Chondrocyte (in vitro differentiated cells): Measurements from ENCODE around the gene GRHL3. TPM values are rescaled to one million over a fixed set of nuclear protein-coding genes. Genes with fewer than 3 reads are reported as not detected.
A peak's percentile ranks its signal among the peaks of the same experiment; 100 is the strongest.

ENCODE experiments used
- DNase-seq: peaks from one replicate; pipeline ENCODE4 v3.0.0; 2021; ENCODE audit warnings: mixed read lengths, low spot score
- H3K27ac Mint-ChIP-seq: one replicate; pipeline ENCODE4 v1.8.0; 2021; ENCODE audit warnings: mild to moderate bottlenecking, moderate library complexity, mixed read lengths; ENCODE audit not compliant: unreplicated experiment
- H3K27me3 Mint-ChIP-seq: 2 replicates; pipeline ENCODE4 v1.8.0; 2021; ENCODE audit warnings: low read depth, mixed read lengths
- H3K36me3 Mint-ChIP-seq: 2 replicates; pipeline ENCODE4 v1.8.0; 2021; ENCODE audit warnings: low read depth, mixed read lengths
- H3K4me1 Mint-ChIP-seq: 2 replicates; pipeline ENCODE4 v1.8.0; 2021; ENCODE audit warnings: low read depth, mild to moderate bottlenecking, mixed read lengths
- H3K4me3 Mint-ChIP-seq: one replicate; pipeline ENCODE4 v1.8.0; 2021; ENCODE audit warnings: mild to moderate bottlenecking, moderate library complexity, mixed read lengths; ENCODE audit not compliant: unreplicated experiment
- H3K9me3 Mint-ChIP-seq: 2 replicates; pipeline ENCODE4 v1.8.0; 2021; ENCODE audit warnings: low read depth, mixed read lengths
- CTCF ChIP-seq: fragments of 200-600 bp; sonication (generic); IDR thresholded peaks from 2 replicates; pipeline ENCODE4 v1.5.0; 2021; ENCODE audit warnings: antibody characterized with exemption, mild to moderate bottlenecking, moderate library complexity
- total RNA-seq: library from RNA; stranded (reverse); gene quantifications from 3 replicates; pipeline ENCODE4 v1.2.1, GENCODE V29; 2021

Gene GRHL3
- total RNA-seq, 1 donor from 2014 or later: 0.07 TPM

DNA sequence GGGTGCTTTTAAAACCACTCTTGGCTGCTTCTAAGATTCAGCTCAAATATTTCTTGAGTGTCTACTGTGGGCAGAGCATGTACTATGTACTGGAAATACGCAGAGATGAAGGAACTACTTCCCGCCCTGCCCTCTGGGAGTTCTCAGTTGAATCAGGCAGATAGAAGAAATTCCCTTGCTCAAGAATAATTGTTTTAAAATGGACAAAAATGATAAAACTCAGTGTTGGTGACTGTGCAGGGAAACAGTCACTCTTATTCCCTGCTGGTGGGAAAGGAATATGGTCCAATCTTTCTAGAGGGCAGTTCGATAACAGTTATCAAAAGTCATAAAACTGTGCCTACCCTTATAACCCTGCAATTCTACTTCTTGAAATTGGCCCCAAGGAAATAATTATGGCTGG lies 16.9 kb upstream of the GRHL3 start:
- peaks cover 24% of the 10 kb centered on the region for H3K27me3 Mint-ChIP-seq
- H3K4me3 Mint-ChIP-seq: no peak overlapping the region
- no peaks in the 10 kb centered on the region for H3K9me3 Mint-ChIP-seq

GRCh38 chr1:24303600-24303999 lies 15.6 kb upstream of the GRHL3 start:
- Mint-ChIP-seq H3K36me3 (no peaks in the 10 kb centered on the region), H3K27me3 (peaks cover 21% of the 10 kb centered on the region), H3K9me3 (no peaks in the 10 kb centered on the region), H3K4me3 (no peak overlapping the region), H3K4me1 (no peaks in the 10 kb centered on the region), H3K27ac (no peak overlapping the region)
- DNase-seq: no peak
- TF ChIP-seq CTCF: no peak

More for the DNA sequence above, 16.9 kb upstream of the GRHL3 start:
- no peak for TF ChIP-seq CTCF
- no peak overlapping the region for H3K27ac Mint-ChIP-seq
- DNase-seq: no peak
- no peaks in the 10 kb centered on the region for H3K36me3 Mint-ChIP-seq
- H3K4me1 Mint-ChIP-seq: no peaks in the 10 kb centered on the region

GRCh38 chr1:24304763-24305162 lies 14.4 kb upstream of the GRHL3 start:
- H3K27me3 Mint-ChIP-seq: peaks cover 15% of the 10 kb centered on the region
- no peaks in the 10 kb centered on the region for H3K36me3 Mint-ChIP-seq
- peak; percentile 11 for TF ChIP-seq CTCF
- no peak overlapping the region for H3K4me3 Mint-ChIP-seq
- DNase-seq: no peak
- H3K4me1 Mint-ChIP-seq: no peaks in the 10 kb centered on the region
- H3K27ac Mint-ChIP-seq: no peak overlapping the region
- no peaks in the 10 kb centered on the region for H3K9me3 Mint-ChIP-seq

- Mint-ChIP-seq H3K36me3 (no peaks in the 10 kb centered on the region), H3K27ac (no peak overlapping the region), H3K27me3 (peaks cover 13% of the 10 kb centered on the region), H3K4me1 (no peaks in the 10 kb centered on the region), H3K4me3 (no peak overlapping the region), H3K9me3 (no peaks in the 10 kb centered on the region)
- TF ChIP-seq CTCF: peak; percentile 64
- DNase-seq: no peak
Observed at GRCh38 chr1:24308365-24309015, 10.7 kb upstream of the GRHL3 start.

DNA sequence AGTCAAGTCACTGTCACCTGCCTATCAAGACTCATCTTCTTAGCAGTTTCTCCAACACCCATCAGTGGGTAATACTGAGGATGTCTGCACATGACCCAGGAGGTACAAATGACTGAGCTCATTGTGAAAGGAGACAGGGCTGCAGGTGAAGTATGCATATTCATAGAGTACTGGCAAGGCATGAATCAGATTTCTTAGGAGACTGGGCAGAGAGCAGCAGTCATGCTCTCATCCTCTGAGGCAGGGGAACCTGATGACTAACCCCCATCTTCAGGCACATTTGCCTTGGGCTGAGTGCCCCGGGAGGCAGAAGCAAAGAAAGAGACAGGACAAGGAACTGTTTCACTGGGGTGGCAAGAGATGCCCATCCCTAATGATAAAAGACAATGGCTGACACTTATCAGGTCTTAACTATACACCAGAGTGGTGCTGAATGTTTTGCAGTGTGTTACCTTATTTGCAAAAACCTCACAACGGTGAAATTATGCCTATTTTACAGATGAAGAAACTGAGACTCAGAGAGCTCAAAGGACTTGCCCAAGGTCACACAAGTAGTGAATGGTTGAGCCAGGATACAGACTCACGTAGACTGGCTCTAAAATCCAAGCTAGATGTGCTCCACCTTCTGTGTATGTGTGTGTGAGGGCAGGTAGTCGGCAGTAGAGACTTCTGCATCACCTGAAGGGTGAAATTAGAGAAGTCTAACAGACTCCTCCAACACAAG lies 9.2 kb upstream of the GRHL3 start:
- Mint-ChIP-seq H3K36me3 (no peaks in the 10 kb centered on the region), H3K4me1 (no peaks in the 10 kb centered on the region), H3K4me3 (no peak overlapping the region), H3K9me3 (no peaks in the 10 kb centered on the region), H3K27ac (no peak overlapping the region), H3K27me3 (peaks cover 12% of the 10 kb centered on the region)
- no peak for TF ChIP-seq CTCF
- DNase-seq: no peak
